ENCODE measurements around the gene FADS3. TPM values are rescaled to one million over a fixed set of nuclear protein-coding genes. Genes with fewer than 3 reads are reported as not detected.

FADS3 gene
- total RNA-seq, 1 experiment from 2014 or later: 65.8 TPM

- intact Hi-C loops (cut with micrococcal nuclease): loop anchor here (1.0 kb wide), 3 partner anchors 76 to 237 kb away; no protein-coding TSS in a partner anchor
- peak overlapping the region; percentile 88 for H2AFZ ChIP-seq (ENCODE audit: low read depth, low read length, poor library complexity, severe bottlenecking)
- TF ChIP-seq CTCF (IDR thresholded peaks at IDR 0.05 in 2 of 3, conservative IDR thresholded peaks at IDR 0.05 in 1 of 3; ENCODE audit: borderline replicate concordance in 1 of 3, insufficient read depth in 1 of 3, low read depth in 2 of 3, low read length in 2 of 3) (peak; percentile 86 to 96 (median 94)), ELF1 (IDR thresholded peaks at IDR 0.05; ENCODE audit: borderline replicate concordance, low read depth) (no peak), CEBPB (IDR thresholded peaks at IDR 0.05; ENCODE audit: low read depth) (no peak), RAD21 (IDR thresholded peaks at IDR 0.05; ENCODE audit: low read depth) (peak; percentile 99)
- H3K27ac ChIP-seq (ENCODE audit: low read depth, low read length): no peak overlapping the region
- no peaks in the 10 kb centered on the region; a peak in 1 of 4 replicates for H3K36me3 ChIP-seq (ENCODE audit: control insufficient read depth in 1 of 2, insufficient read depth in 2 of 2, low read length in 2 of 2)
- H3K79me2 ChIP-seq (ENCODE audit: insufficient read depth, low read length): no peaks in the 10 kb centered on the region
- peak; percentile 43 for DNase-seq (ENCODE audit: low read depth, low spot score)
- RAD21 ChIA-PET (ENCODE audit: low non-redundant PET in 1 of 2, low total read pairs in 2 of 2, uncharacterized antibody in 2 of 2, unreplicated experiment in 2 of 2): interaction anchor here (0.6 to 2.4 kb wide), 6 partner anchors 27 to 237 kb away, joined by 3 to 11 read pairs (median 4); no protein-coding TSS in a partner anchor
- peak overlapping the region; percentile 83 for H3K4me2 ChIP-seq (ENCODE audit: low read length)
- H3K9me2 ChIP-seq (ENCODE audit: insufficient read depth): no peaks in the 10 kb centered on the region
- H3K9me3 ChIP-seq (ENCODE audit: control insufficient read depth in 1 of 2, insufficient read depth in 1 of 2, low read depth in 1 of 2, low read length in 2 of 2): no peaks in the 10 kb centered on the region
- H4K20me1 ChIP-seq (ENCODE audit: insufficient read depth): no peaks in the 10 kb centered on the region
- H3K27me3 ChIP-seq (ENCODE audit: insufficient read depth, low read length): no peaks in the 10 kb centered on the region
- peak overlapping the region; percentile 6 to 47; a peak in 3 of 4 replicates for H3K4me3 ChIP-seq (replicated peaks in 1 of 2; ENCODE audit: low read depth in 1 of 2, low read length in 2 of 2)
- peaks cover 9 to 20% of the 10 kb centered on the region in 2 experiments for H3K4me1 ChIP-seq (ENCODE audit: control insufficient read depth in 1 of 2, insufficient read depth in 2 of 2, low read length in 2 of 2)
- no TSS peak for BruUV-seq (replicated peaks)
- POLR2A ChIA-PET: interaction anchor here (0.8 to 1.7 kb wide), 3 partner anchors 78 to 237 kb away, joined by 3 to 6 read pairs (median 4); partner anchors contain the start of gene BEST1
- H3K9ac ChIP-seq (ENCODE audit: low read length): peak overlapping the region; percentile 33; the same call in 1 of the 2 replicates
- ATAC-seq: peak; percentile 99
- CTCF ChIA-PET: interaction anchor here (1.1 to 3.5 kb wide), 8 partner anchors 10 to 236 kb away, joined by 4 to 46 read pairs (median 12); no protein-coding TSS in a partner anchor
These were observed 20.2 kb downstream of the FADS3 start for GRCh38 chr11:61871158-61871597.

GRCh38 chr11:61870541-61871031 is 20.8 kb downstream of the FADS3 start:
- DNase-seq (ENCODE audit: low read depth, low spot score) (no peak), ATAC-seq (no peak)
- Histone ChIP-seq H2AFZ (ENCODE audit: low read depth, low read length, poor library complexity, severe bottlenecking) (peak overlapping the region; percentile 27), H4K20me1 (ENCODE audit: insufficient read depth) (no peaks in the 10 kb centered on the region), H3K4me2 (ENCODE audit: low read length) (peak overlapping the region; percentile 83), H3K9me3 (ENCODE audit: control insufficient read depth in 1 of 2, insufficient read depth in 1 of 2, low read depth in 1 of 2, low read length in 2 of 2) (no peaks in the 10 kb centered on the region), H3K4me3 (replicated peaks in 1 of 2; ENCODE audit: low read depth in 1 of 2, low read length in 2 of 2) (no peak overlapping the region), H3K9me2 (ENCODE audit: insufficient read depth) (no peaks in the 10 kb centered on the region), H3K4me1 (ENCODE audit: control insufficient read depth in 1 of 2, insufficient read depth in 2 of 2, low read length in 2 of 2) (peaks cover 9 to 20% of the 10 kb centered on the region in 2 experiments), H3K9ac (ENCODE audit: low read length) (no peak overlapping the region), H3K79me2 (ENCODE audit: insufficient read depth, low read length) (no peaks in the 10 kb centered on the region), H3K27me3 (ENCODE audit: insufficient read depth, low read length) (no peaks in the 10 kb centered on the region), H3K36me3 (ENCODE audit: control insufficient read depth in 1 of 2, insufficient read depth in 2 of 2, low read length in 2 of 2) (no peaks in the 10 kb centered on the region; a peak in 1 of 4 replicates), H3K27ac (ENCODE audit: low read depth, low read length) (no peak overlapping the region)
- ChIA-PET CTCF (interaction anchor here (1.2 to 3.5 kb wide), 7 partner anchors 14 to 237 kb away, joined by 4 to 46 read pairs (median 16); no protein-coding TSS in a partner anchor), RAD21 (ENCODE audit: low non-redundant PET in 1 of 2, low total read pairs in 2 of 2, uncharacterized antibody in 2 of 2, unreplicated experiment in 2 of 2) (interaction anchor here (0.6 to 2.4 kb wide), 6 partner anchors 27 to 238 kb away, joined by 3 to 11 read pairs (median 4); no protein-coding TSS in a partner anchor), POLR2A (interaction anchor here (0.6 to 1.7 kb wide), 5 partner anchors 78 to 238 kb away, joined by 3 to 6 read pairs (median 4); partner anchors contain the start of gene BEST1)
- intact Hi-C loops (cut with micrococcal nuclease): loop anchor here (1.0 kb wide), 3 partner anchors 77 to 238 kb away; no protein-coding TSS in a partner anchor
- BruUV-seq (replicated peaks): no TSS peak
- TF ChIP-seq ZFX (IDR thresholded peaks at IDR 0.05) (no peak), SP1 (IDR thresholded peaks at IDR 0.05; ENCODE audit: low read depth) (no peak), JUND (IDR thresholded peaks at IDR 0.05) (no peak), ZBTB33 (IDR thresholded peaks at IDR 0.05; ENCODE audit: extremely low read depth, insufficient replicate concordance, low read length) (no peak)

Measured in HCT116 (cell line).